K562 (cell line): Measurements from ENCODE around the gene TOR3A. TPM values are rescaled to one million over a fixed set of nuclear protein-coding genes. Genes with fewer than 3 reads are reported as not detected.

Experiments used
- AFF4 ChIP-seq: sonication (generic); formaldehyde crosslinking; IDR thresholded peaks from 2 replicates; pipeline ENCODE4 v1.8.0; 2023; ENCODE audit warnings: mild to moderate bottlenecking, missing genetic modification reagents
- ATF1 ChIP-seq, 2 experiments: fragments of 450-650 bp in 1 of 2; IDR thresholded peaks; 2 replicates each; pipeline ENCODE4 v1.6.1; 2016; ENCODE audit warnings: missing compliant biosample characterization in 1 of 2, missing genetic modification characterization in 1 of 2
- E2F5 ChIP-seq: sonication (generic); formaldehyde crosslinking; IDR thresholded peaks from 2 replicates; pipeline ENCODE4 v1.8.0; 2022; ENCODE audit warnings: mild to moderate bottlenecking, missing genetic modification reagents
- GTF2F1 ChIP-seq: IDR thresholded peaks from 2 replicates; pipeline ENCODE4 v1.6.1; 2011; ENCODE audit warnings: low read depth, low read length, improper control_type of control experiment
- HDAC3 ChIP-seq: fragments of 450-650 bp; IDR thresholded peaks from 2 replicates; pipeline ENCODE4 v1.6.1; 2018; ENCODE audit warnings: borderline replicate concordance, mild to moderate bottlenecking, moderate library complexity; ENCODE audit not compliant: partially characterized antibody
- IFI16 ChIP-seq: fragments of 250-450 bp; sonication (Bioruptor Pico); IDR thresholded peaks from 2 replicates; pipeline ENCODE4 v2.1.2; 2022; ENCODE audit warnings: mild to moderate bottlenecking, inconsistent platforms
- POLR2H ChIP-seq: IDR thresholded peaks from 2 replicates; pipeline ENCODE4 v1.6.1; 2016; ENCODE audit warnings: missing genetic modification characterization, low read depth, mild to moderate bottlenecking, control low read depth, missing compliant biosample characterization, moderate library complexity
- SFPQ ChIP-seq: fragments of 200-400 bp; formaldehyde crosslinking; IDR thresholded peaks from 2 replicates; pipeline ENCODE4 v1.6.1; 2017; ENCODE audit warnings: mild to moderate bottlenecking, low read depth, low read length, moderate library complexity
- SRF ChIP-seq, 2 experiments: fragments of 250-450, 450-650 bp in 1 of 2; sonication (Bioruptor Pico) in 1 of 2; sonication (generic) in 1 of 2; formaldehyde crosslinking; IDR thresholded peaks; 2 replicates each; pipeline versions ENCODE4 v1.5.0 to v1.5.1; 2020 to 2022; ENCODE audit warnings: mild to moderate bottlenecking in 1 of 2, missing genetic modification reagents in 1 of 2
- U2AF1 ChIP-seq: fragments of 200-400 bp; formaldehyde crosslinking; optimal IDR thresholded peaks from 2 replicates; pipeline ENCODE3; 2017; ENCODE audit warnings: mild to moderate bottlenecking, low read depth, low read length, moderate library complexity
- ZBTB8A ChIP-seq: fragments of 450-650 bp; IDR thresholded peaks from 2 replicates; pipeline ENCODE4 v1.6.1; 2018; ENCODE audit warnings: mild to moderate bottlenecking, moderate library complexity; ENCODE audit not compliant: partially characterized antibody
- ZNF175 ChIP-seq: fragments of 200-800 bp; sonication (Bioruptor generic); IDR thresholded peaks from 2 replicates; pipeline ENCODE4 v1.6.1; 2016; ENCODE audit warnings: low read depth, mild to moderate bottlenecking, missing genetic modification characterization, missing compliant biosample characterization
- ZNF668 ChIP-seq: fragments of 250-450 bp; sonication (Bioruptor Pico); IDR thresholded peaks from 2 replicates; pipeline ENCODE4 v1.8.0; 2022; ENCODE audit warnings: mild to moderate bottlenecking, inconsistent platforms
- polyA plus RNA-seq, 8 experiments: library from polyadenylated mRNA; depleted of rRNA in 4 of 8; stranded (reverse) in 5 of 8; unstranded in 3 of 8; fragments of >200 nt; fragmentation: Nextera tagmentation in 2 of 8; fragmentation: Illumina TruSeq in 1 of 8; extraction: Ambion mirVana in 2 of 8; extraction: Trizol in 1 of 8; gene quantifications; 2 replicates each; pipeline versions ENCODE4 v1.2.1 to v1.2.3, GENCODE V29; 2011 to 2014; ENCODE audit warnings: inconsistent platforms in 1 of 8, missing spikeins in 1 of 8
- total RNA-seq, 7 experiments: library from RNA; depleted of rRNA in 6 of 7; stranded (reverse); fragments of >200 nt in 6 of 7; fragmentation: Illumina TruSeq in 2 of 7; extraction: Trizol in 2 of 7; gene quantifications; 2 replicates each; pipeline versions ENCODE4 v1.2.1 to v1.2.3, GENCODE V29; 2011 to 2021; ENCODE audit warnings: low replicate concordance in 1 of 7
- TF ChIP-seq, protein P1 (sequence below): sonication (generic); formaldehyde crosslinking; IDR thresholded peaks from 2 replicates; pipeline ENCODE4 v1.9.0; 2022; ENCODE audit warnings: mild to moderate bottlenecking, missing genetic modification reagents
- TF ChIP-seq, protein P2 (sequence below): fragments of 450-650 bp; formaldehyde crosslinking; IDR thresholded peaks from 2 replicates; pipeline ENCODE4 v1.4.0; 2022; ENCODE audit warnings: missing genetic modification characterization

Gene TOR3A
- total and polyA plus RNA-seq, 9 of the 15 experiments (the other 6 are each of a cell fraction or from before 2014, with no cell fraction given), result 7.9 to 94.5 (median 39.7) TPM

GRCh38 chr1:179046808-179047635, 34.8 kb upstream of the TOR3A start (continued):
- no peak; a peak in 2 of 4 replicates for TF ChIP-seq SRF (CRISPR knock-in tag; IDR thresholded peaks at IDR 0.05)
- TF ChIP-seq SFPQ, result no peak
- TF ChIP-seq ZNF668 (CRISPR knock-in tag), result no peak; the same call in 1 of the 2 replicates
- peak; percentile 49; the same call in 1 of the 2 replicates for TF ChIP-seq E2F5 (CRISPR knock-in tag)
- no peak for TF ChIP-seq ZBTB8A
- peak; percentile 34 for TF ChIP-seq U2AF1
- TF ChIP-seq GTF2F1, result 0 out of 2 replicates have a peak, but pooled peaks have one; percentile 28
- TF ChIP-seq AFF4 (CRISPR knock-in tag), result peak; percentile 91
- TF ChIP-seq POLR2H (tag), result peak; percentile 63; the same call in 1 of the 2 replicates
- peak; percentile 98 for TF ChIP-seq ZNF175 (CRISPR knock-in tag)
- TF ChIP-seq, protein P1, sequence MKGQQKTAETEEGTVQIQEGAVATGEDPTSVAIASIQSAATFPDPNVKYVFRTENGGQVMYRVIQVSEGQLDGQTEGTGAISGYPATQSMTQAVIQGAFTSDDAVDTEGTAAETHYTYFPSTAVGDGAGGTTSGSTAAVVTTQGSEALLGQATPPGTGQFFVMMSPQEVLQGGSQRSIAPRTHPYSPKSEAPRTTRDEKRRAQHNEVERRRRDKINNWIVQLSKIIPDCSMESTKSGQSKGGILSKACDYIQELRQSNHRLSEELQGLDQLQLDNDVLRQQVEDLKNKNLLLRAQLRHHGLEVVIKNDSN (CRISPR knock-in tag), result 0 out of 2 replicates have a peak, but pooled peaks have one; percentile 50
- TF ChIP-seq ATF1 (CRISPR knock-in tag; IDR thresholded peaks at IDR 0.05), result no peak
- TF ChIP-seq ATF1 (tag; IDR thresholded peaks at IDR 0.05), result peak; percentile 85
- TF ChIP-seq, protein P2, sequence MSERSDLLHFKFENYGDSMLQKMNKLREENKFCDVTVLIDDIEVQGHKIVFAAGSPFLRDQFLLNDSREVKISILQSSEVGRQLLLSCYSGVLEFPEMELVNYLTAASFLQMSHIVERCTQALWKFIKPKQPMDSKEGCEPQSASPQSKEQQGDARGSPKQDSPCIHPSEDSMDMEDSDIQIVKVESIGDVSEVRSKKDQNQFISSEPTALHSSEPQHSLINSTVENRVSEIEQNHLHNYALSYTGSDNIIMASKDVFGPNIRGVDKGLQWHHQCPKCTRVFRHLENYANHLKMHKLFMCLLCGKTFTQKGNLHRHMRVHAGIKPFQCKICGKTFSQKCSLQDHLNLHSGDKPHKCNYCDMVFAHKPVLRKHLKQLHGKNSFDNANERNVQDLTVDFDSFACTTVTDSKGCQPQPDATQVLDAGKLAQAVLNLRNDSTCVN (CRISPR knock-in tag), result no peak
- TF ChIP-seq IFI16 (CRISPR knock-in tag), result no peak
- TF ChIP-seq HDAC3, result peak; percentile 100
